WTC11 (cell line): Measurements from ENCODE around the gene MTMR2. TPM values are rescaled to one million over a fixed set of nuclear protein-coding genes. Genes with fewer than 3 reads are reported as not detected.

Source experiments
- AFF4 ChIP-seq: sonication (generic); formaldehyde crosslinking; IDR thresholded peaks from 2 replicates; pipeline ENCODE4 v1.8.1; 2023; ENCODE audit warnings: mild to moderate bottlenecking, missing genetic modification reagents, borderline replicate concordance
- ARID4B ChIP-seq: sonication (generic); formaldehyde crosslinking; IDR thresholded peaks from 2 replicates; pipeline ENCODE4 v1.8.0; 2023; ENCODE audit warnings: missing genetic modification reagents, mild to moderate bottlenecking, borderline replicate concordance
- ATF1 ChIP-seq: sonication (generic); formaldehyde crosslinking; IDR thresholded peaks from 2 replicates; pipeline ENCODE4 v1.8.1; 2023; ENCODE audit warnings: mild to moderate bottlenecking, moderate library complexity, missing genetic modification reagents
- CBFB ChIP-seq: sonication (generic); formaldehyde crosslinking; IDR thresholded peaks from 2 replicates; pipeline ENCODE4 v1.8.1; 2022; ENCODE audit warnings: mild to moderate bottlenecking, low read depth, missing genetic modification reagents
- FOXP4 ChIP-seq: sonication (generic); formaldehyde crosslinking; IDR thresholded peaks from 2 replicates; pipeline ENCODE4 v1.8.0; 2022; ENCODE audit warnings: mild to moderate bottlenecking, missing genetic modification reagents
- JAZF1 ChIP-seq: fragments of 250-450 bp; sonication (Bioruptor Pico); IDR thresholded peaks from 2 replicates; pipeline ENCODE4 v1.9.0; 2021; ENCODE audit warnings: moderate library complexity, mild to moderate bottlenecking, inconsistent platforms
- MLX ChIP-seq: sonication (generic); formaldehyde crosslinking; IDR thresholded peaks from 2 replicates; pipeline ENCODE4 v1.8.1; 2023; ENCODE audit warnings: mild to moderate bottlenecking, missing genetic modification reagents, moderate library complexity
- SOX15 ChIP-seq: fragments of 250-450 bp; sonication (Bioruptor Pico); IDR thresholded peaks from 2 replicates; pipeline ENCODE4 v1.9.0; 2021; ENCODE audit warnings: mild to moderate bottlenecking
- TP53 ChIP-seq: sonication (generic); formaldehyde crosslinking; IDR thresholded peaks from 2 replicates; pipeline ENCODE4 v1.8.1; 2023; ENCODE audit warnings: mild to moderate bottlenecking, missing genetic modification reagents
- ZNF219 ChIP-seq: sonication (generic); formaldehyde crosslinking; IDR thresholded peaks from 2 replicates; pipeline ENCODE4 v1.8.0; 2023; ENCODE audit warnings: missing genetic modification reagents, mild to moderate bottlenecking, borderline replicate concordance
- ZNF512 ChIP-seq: sonication (generic); formaldehyde crosslinking; IDR thresholded peaks from 2 replicates; pipeline ENCODE4 v1.8.1; 2022; ENCODE audit warnings: missing genetic modification reagents, borderline replicate concordance
- total RNA-seq: library from RNA; stranded (reverse); gene quantifications from 3 replicates; pipeline ENCODE4 v1.2.3, GENCODE V29; 2021
- TF ChIP-seq, protein P1 (sequence below): sonication (generic); formaldehyde crosslinking; IDR thresholded peaks from 2 replicates; pipeline ENCODE4 v1.8.1; 2022; ENCODE audit warnings: low read depth, missing genetic modification reagents, borderline replicate concordance
- TF ChIP-seq, protein P2 (sequence below): sonication (generic); formaldehyde crosslinking; conservative IDR thresholded peaks from 2 replicates; pipeline ENCODE4 v1.8.1; 2023; ENCODE audit warnings: mild to moderate bottlenecking, low read depth, missing genetic modification reagents, moderate library complexity
- TF ChIP-seq, protein P3 (sequence below): sonication (generic); formaldehyde crosslinking; IDR thresholded peaks from 2 replicates; pipeline ENCODE4 v1.8.0; 2022; ENCODE audit warnings: mild to moderate bottlenecking, missing genetic modification reagents
- TF ChIP-seq, protein P4 (sequence below): sonication (generic); formaldehyde crosslinking; IDR thresholded peaks from 2 replicates; pipeline ENCODE4 v1.8.1; 2023; ENCODE audit warnings: mild to moderate bottlenecking, moderate library complexity, missing genetic modification reagents

The MTMR2 gene
- total RNA-seq, 1 experiment from 2014 or later: 45.6 TPM

DNA sequence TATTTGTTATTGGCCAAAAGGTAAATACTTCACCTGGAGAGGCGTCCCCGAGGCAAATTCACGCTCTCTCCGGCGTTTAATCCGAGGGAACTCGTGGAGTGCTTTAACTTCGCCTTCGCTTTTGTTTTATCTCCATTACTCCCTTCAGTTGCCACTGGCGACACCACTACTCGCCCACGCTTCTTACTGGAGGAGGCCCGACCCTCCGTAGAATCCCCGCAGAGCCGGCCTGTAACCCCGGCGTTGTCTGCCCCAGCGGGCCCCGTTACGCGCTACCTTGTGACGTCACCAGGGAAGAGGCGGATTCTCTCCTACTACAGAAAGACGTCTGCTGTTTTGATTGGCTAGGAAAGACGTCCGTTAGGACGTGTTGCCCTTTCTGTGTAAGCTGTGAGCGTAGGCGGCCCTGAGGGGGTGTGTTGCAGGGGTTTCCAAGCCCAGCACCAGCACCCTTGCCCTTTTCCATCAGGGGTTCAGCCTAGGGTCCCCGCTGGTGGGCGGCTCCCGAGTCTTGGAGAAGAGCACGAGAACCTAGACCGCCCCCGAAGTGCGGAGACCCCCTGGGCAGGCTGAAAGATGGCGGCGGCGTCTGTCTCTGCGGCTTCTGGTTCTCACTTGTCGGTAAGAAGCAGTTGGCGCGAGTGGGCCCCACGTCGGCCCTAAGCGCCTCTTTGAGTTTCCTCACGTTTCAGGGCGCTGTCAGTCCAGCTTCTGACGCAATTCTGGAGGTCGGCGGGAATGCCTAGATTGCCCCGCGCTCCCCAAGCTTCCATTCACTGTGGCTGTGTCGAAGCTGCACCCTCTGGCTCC, 133.6 kb downstream of the MTMR2 start, which contains the start of gene CEP57 (continued):
- TF ChIP-seq ARID4B (CRISPR knock-in tag) (peak; percentile 23; the same call in 1 of the 2 replicates), JAZF1 (CRISPR knock-in tag) (no peak), SOX15 (CRISPR knock-in tag) (no peak), AFF4 (no peak), ZNF512 (no peak), ZNF219 (no peak), ATF1 (CRISPR knock-in tag) (no peak; the same call in 1 of the 2 replicates), CBFB (no peak), TP53 (CRISPR knock-in tag) (no peak), MLX (CRISPR knock-in tag) (no peak), FOXP4 (CRISPR knock-in tag) (no peak)
- TF ChIP-seq, protein P1, sequence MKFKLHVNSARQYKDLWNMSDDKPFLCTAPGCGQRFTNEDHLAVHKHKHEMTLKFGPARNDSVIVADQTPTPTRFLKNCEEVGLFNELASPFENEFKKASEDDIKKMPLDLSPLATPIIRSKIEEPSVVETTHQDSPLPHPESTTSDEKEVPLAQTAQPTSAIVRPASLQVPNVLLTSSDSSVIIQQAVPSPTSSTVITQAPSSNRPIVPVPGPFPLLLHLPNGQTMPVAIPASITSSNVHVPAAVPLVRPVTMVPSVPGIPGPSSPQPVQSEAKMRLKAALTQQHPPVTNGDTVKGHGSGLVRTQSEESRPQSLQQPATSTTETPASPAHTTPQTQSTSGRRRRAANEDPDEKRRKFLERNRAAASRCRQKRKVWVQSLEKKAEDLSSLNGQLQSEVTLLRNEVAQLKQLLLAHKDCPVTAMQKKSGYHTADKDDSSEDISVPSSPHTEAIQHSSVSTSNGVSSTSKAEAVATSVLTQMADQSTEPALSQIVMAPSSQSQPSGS (CRISPR knock-in tag): no peak
- TF ChIP-seq, protein P2, sequence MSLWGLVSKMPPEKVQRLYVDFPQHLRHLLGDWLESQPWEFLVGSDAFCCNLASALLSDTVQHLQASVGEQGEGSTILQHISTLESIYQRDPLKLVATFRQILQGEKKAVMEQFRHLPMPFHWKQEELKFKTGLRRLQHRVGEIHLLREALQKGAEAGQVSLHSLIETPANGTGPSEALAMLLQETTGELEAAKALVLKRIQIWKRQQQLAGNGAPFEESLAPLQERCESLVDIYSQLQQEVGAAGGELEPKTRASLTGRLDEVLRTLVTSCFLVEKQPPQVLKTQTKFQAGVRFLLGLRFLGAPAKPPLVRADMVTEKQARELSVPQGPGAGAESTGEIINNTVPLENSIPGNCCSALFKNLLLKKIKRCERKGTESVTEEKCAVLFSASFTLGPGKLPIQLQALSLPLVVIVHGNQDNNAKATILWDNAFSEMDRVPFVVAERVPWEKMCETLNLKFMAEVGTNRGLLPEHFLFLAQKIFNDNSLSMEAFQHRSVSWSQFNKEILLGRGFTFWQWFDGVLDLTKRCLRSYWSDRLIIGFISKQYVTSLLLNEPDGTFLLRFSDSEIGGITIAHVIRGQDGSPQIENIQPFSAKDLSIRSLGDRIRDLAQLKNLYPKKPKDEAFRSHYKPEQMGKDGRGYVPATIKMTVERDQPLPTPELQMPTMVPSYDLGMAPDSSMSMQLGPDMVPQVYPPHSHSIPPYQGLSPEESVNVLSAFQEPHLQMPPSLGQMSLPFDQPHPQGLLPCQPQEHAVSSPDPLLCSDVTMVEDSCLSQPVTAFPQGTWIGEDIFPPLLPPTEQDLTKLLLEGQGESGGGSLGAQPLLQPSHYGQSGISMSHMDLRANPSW (CRISPR knock-in tag): no peak
- TF ChIP-seq, protein P3, sequence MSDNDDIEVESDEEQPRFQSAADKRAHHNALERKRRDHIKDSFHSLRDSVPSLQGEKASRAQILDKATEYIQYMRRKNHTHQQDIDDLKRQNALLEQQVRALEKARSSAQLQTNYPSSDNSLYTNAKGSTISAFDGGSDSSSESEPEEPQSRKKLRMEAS: no peak
- TF ChIP-seq, protein P4, sequence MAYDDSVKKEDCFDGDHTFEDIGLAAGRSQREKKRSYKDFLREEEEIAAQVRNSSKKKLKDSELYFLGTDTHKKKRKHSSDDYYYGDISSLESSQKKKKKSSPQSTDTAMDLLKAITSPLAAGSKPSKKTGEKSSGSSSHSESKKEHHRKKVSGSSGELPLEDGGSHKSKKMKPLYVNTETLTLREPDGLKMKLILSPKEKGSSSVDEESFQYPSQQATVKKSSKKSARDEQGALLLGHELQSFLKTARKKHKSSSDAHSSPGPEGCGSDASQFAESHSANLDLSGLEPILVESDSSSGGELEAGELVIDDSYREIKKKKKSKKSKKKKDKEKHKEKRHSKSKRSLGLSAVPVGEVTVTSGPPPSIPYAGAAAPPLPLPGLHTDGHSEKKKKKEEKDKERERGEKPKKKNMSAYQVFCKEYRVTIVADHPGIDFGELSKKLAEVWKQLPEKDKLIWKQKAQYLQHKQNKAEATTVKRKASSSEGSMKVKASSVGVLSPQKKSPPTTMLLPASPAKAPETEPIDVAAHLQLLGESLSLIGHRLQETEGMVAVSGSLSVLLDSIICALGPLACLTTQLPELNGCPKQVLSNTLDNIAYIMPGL (CRISPR knock-in tag): no peak
